GM19099 (cell line): ENCODE data around the gene MACROD2.

Experiments
- POLR2A ChIP-seq: IDR thresholded peaks from 3 replicates; pipeline ENCODE4 v1.6.1; 2011; ENCODE audit warnings: low read depth; ENCODE audit not compliant: insufficient read length; ENCODE audit errors: extremely low read depth

MACROD2 gene

GRCh38 chr20:16064989-16065707 is 2069.8 kb downstream of the MACROD2 start:
- TF ChIP-seq POLR2A: no peak

DNA sequence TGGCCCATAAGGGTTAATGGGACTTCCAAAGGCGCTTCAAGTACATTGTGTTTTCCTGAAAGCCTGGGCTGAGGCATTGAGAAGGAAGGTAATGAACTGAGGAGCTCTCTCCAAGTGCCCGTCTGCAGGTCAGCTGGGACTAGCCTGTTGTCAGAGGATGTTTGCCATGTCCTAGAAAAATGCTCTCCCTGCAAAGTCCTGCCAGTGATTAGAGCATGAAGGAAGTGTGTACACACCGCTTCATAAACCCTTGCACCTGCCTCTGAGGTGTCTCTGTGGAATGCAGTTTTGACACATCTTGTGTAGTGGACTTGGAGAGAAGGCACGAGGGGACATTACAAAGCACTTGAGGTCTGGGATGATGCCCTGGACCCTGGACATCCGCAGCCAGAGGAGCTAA is 2071.3 kb downstream of the MACROD2 start:
- TF ChIP-seq POLR2A: no peak

GRCh38 chr20:16069389-16070010 is 2074.2 kb downstream of the MACROD2 start:
- TF ChIP-seq POLR2A: no peak

GRCh38 chr20:16072220-16072619 is 2076.9 kb downstream of the MACROD2 start:
- TF ChIP-seq POLR2A: no peak

DNA sequence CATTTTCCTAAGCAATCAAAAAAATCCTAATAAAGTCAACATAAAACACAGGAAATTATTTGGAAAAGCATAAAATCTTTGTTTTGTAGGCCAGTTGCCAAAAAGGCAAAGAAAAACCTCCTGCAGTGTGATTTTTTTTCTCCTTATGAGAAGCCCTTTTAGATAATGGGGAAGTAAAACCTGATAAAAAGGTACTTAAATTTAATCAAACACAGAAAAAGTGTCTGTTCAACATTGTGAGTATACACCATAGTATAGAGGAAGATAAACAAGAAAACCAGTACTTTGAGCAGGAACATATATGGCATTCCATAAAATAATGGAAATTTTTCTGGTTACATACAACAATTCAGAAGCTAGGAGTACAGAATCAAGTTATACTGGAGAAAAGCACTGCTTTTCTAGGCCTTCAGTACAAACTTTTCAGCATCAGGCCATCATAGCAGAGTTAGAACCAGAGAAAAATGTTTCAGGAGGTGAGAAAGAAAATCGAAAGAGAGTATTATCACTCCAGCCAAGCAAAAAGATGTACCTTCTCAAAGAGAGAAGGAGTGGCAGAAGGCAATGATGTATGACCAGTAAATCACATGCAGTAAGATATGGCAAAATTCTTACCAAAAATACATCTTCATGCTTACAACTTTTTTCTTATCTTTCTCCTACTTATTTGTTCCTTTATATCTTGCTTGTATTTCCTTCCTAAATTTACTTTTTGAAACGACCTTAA is 2083.0 kb downstream of the MACROD2 start:
- TF ChIP-seq POLR2A: no peak

GRCh38 chr20:16081421-16081820 is 2086.1 kb downstream of the MACROD2 start:
- no peak for TF ChIP-seq POLR2A

DNA sequence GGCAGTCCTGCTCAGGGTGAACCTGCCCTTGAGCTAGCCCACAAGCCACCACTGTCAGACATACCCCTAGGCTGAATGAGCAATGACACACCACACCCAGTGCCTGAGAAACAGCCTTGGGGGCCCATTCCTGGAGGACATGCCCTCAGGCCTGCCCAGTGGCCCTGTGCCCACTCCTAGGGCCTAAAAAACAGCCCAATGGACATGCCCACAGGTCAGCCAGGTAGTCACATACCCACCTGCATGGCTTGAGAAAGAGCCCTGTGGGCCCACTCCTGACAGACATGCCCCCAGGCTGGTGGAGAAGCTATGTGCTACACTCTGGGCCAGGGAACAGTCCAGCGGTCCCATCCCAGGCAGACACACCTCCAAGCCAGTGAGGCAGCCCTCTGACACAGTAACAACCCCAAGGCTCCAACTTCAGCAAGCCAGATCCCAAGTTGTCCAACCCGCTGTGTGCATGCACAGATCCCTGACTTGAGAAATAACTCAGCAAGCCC is 2086.8 kb downstream of the MACROD2 start:
- TF ChIP-seq POLR2A: no peak

DNA sequence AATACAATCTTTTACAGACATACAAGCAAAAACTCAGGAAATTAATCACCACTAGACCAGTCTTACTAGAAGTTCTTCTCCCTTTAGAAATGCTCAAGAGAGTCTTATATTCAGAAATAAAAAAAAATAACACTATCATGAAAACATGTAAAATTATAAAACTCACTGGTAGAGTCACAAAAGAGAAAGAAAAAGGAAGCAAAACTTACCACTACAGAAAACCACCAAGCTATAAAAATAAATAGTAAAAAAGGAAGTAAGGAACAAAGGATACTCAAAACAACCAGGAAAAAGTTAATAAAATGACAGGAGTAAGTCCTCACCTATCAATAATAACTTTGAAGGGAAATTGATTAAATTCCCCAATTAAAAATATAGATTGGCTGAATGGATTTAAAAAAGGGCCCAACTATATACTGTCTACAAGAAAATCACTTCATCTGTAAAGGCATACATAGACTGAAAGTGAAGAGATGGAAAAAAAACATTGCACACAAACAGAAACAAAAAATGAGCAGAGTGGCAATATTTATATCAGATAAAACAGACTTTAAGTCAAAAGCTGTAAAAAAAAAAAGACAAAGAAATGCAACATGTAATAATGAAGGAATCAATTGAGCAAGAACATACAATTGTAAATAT is 2088.4 kb downstream of the MACROD2 start:
- no peak for TF ChIP-seq POLR2A

DNA sequence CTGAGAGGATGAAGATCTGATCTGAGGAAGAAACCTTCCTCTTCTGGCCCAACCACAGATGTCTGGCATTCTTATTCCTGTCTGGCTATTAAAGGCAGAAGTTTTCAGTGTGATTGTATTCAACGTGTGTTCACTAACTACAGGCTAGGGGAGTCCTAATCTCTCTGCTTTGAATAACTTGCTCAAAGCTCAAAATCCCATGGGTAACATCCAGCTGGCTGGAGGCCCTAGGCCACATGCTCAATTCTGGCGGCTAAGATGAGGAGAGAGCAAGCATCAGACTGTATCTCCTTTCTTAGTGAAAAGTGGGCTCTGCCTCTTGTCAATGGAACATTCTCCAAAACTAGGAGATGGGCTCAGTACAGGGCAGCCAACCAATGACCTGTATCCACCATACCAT is 2099.9 kb downstream of the MACROD2 start:
- TF ChIP-seq POLR2A: no peak

- TF ChIP-seq POLR2A: no peak
Measured at GRCh38 chr20:16096756-16097326, 2101.5 kb downstream of the MACROD2 start.

DNA sequence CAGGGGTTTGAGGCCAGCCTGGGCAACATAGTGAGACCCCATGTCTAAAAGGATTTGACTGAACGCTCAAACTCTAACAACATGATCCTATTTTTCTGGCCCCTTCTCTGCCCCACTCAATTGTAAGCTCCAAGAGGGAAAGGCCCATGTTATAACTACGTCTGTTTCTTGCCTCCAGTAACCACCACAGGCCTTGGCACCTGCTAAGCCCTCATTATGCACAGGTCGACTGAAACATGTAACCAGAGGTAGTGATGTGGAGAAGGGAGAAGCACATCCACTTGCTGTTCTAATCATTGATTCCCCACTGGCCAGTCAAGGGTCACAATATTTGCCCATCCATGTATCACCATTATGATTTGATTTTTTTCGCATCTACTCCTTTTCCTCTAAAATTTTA is 2102.5 kb downstream of the MACROD2 start:
- no peak for TF ChIP-seq POLR2A

GRCh38 chr20:16098890-16099639 is 2103.7 kb downstream of the MACROD2 start:
- no peak for TF ChIP-seq POLR2A

- no peak for TF ChIP-seq POLR2A
Measured at GRCh38 chr20:16100111-16100510, 2104.8 kb downstream of the MACROD2 start.

GRCh38 chr20:16100767-16101166 is 2105.5 kb downstream of the MACROD2 start:
- TF ChIP-seq POLR2A: no peak
